GM12891 (cell line): ENCODE results near the gene WDHD1.

Source experiments
- POLR2A ChIP-seq: IDR thresholded peaks from 2 replicates; pipeline ENCODE4 v1.6.1; 2011; ENCODE audit warnings: low read depth, low read length, control low read depth
- POLR2AphosphoS5 ChIP-seq: IDR thresholded peaks from 2 replicates; pipeline ENCODE4 v1.6.1; 2011; ENCODE audit warnings: low read depth, low read length, control low read depth
- POU2F2 ChIP-seq: IDR thresholded peaks from 2 replicates; pipeline ENCODE4 v1.6.1; 2011; ENCODE audit warnings: low read depth, mild to moderate bottlenecking, control low read depth, low read length, moderate library complexity
- SPI1 ChIP-seq: IDR thresholded peaks from 2 replicates; pipeline ENCODE4 v1.6.1; 2011; ENCODE audit warnings: low read depth, low read length, control low read depth
- TAF1 ChIP-seq: IDR thresholded peaks from 2 replicates; pipeline ENCODE4 v1.6.1; 2011; ENCODE audit warnings: low read depth, low read length, control low read depth

DNA sequence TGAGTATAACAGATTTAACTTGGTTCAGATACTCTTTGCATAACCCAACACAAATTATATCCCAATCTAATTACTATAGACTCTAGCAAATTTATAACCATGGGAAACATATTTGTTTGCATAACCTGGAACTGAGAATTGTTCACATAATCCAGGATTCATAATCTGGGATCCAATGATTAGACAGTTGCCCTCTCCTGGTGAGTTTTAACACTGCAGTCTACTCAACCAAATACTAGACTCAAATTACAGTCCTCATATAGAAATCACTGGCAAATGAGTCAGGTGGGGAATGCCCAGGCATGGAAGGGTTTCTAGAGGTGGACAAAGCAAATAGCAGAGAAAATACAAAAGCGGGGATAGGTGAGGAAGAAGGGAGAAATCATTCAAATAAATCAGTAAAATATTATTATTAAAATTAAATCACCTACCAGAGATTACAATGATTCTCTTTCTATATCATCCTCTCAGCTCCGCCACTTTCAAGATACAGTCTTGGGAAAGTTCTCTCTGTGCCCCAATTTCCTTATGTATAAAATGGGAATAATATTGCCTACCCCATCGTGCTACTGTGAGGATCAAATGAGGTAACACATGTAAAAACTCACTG lies 133.6 kb downstream of the WDHD1 start:
- TF ChIP-seq POLR2AphosphoS5 = no peak
- no peak for TF ChIP-seq POU2F2
- TF ChIP-seq POLR2A = no peak
- no peak for TF ChIP-seq TAF1
- no peak for TF ChIP-seq SPI1
